KOPT-K1 (cell line): ENCODE measurements around the gene ZNF628.
"Not testable (repeated sequence)": the region's sequence is repeated elsewhere in the genome, so short reads cannot be mapped to it uniquely, and the experiment has no call there.

ENCODE experiments used
- H3K27ac ChIP-seq: fragments of 200-600 bp; sonication (generic); 2 replicates; pipeline ENCODE4 v1.5.1; 2016; ENCODE audit warnings: antibody characterized with exemption, mild to moderate bottlenecking, low read depth, low read length; ENCODE audit not compliant: poor library complexity, severe bottlenecking
- H3K36me3 ChIP-seq: fragments of 200-600 bp; sonication (generic); 2 replicates; pipeline ENCODE4 v1.5.1; 2017; ENCODE audit warnings: antibody characterized with exemption, mild to moderate bottlenecking, low read length, moderate library complexity; ENCODE audit not compliant: insufficient read depth
- H3K9me3 ChIP-seq: fragments of 200-600 bp; sonication (generic); 2 replicates; pipeline ENCODE4 v1.5.1; 2017; ENCODE audit warnings: antibody characterized with exemption, low read length, mild to moderate bottlenecking; ENCODE audit not compliant: insufficient read depth, poor library complexity, severe bottlenecking

Gene ZNF628

DNA sequence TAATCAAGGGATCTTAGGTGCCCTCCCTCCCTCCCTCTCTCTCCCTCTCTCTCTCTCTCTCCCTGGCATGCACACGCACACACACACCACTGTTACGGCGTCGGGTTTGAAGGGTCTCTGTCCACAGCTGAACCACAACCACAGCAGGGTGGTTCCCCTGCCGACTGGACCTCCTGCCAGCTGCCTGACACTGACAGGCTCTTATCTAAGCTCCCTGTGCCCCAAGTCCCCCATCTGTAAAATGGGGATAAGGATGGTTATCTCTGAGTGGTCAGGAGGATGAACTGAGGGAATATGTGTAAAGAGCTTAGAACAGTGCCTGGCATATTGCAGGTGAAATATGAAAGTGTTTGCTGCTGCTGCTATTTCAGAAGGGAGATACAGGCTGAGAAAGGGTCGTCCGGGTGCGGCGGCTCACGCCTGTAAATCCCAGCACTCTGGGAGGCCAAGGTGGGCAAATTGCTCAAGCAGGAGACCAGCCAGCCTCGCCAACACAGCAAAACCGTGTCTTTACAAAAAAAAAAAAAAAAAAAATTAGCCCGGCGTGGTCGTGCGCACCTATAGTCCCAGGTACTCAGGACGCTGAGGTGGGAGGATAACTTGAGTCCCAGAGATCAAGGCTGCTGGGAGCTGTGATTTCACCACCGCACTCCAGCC, 32.5 kb upstream of the ZNF628 start:
- H3K36me3 ChIP-seq: no peaks in the 10 kb centered on the region
- no peaks in the 10 kb centered on the region for H3K9me3 ChIP-seq
- H3K27ac ChIP-seq: no peak overlapping the region

DNA sequence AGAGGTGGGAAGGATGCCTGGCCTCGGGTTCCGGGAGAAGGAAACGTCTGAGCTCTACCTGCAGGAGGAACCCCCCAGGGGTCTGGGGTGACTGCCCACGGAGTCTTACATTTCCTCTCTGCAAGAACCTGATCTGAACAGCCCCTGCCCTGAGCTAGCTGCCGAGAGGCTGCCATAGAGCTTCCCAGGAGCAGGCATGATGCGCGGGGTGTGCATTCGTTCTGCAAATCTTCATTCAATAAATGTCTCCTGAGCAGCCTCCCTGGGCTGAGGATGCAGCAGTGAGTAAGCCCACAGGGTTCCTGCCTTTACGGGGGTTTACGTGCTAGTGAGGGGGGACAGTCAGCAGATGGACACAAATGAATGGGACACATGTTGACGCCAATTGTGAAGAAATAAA, 31.8 kb upstream of the ZNF628 start:
- H3K27ac ChIP-seq: no peak overlapping the region
- H3K9me3 ChIP-seq: no peaks in the 10 kb centered on the region
- no peaks in the 10 kb centered on the region for H3K36me3 ChIP-seq

DNA sequence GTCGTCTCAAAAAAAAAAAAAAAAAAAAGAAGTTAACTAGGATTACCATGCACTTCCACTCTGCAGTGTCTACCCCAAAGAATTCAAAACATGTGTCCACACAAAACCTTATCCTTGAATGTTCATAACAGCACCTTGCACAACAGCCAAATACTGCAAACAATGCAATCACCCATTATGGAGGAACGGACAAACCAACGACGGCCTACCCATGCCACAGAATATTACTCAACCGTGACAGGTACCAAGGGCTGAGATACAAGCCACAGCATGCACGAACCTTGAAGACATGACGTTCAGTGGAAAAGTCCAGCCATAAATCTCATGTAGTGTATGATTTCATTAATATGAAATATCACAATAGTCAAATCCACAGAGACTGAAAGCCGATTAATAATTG, 30.4 kb upstream of the ZNF628 start:
- no peak overlapping the region for H3K27ac ChIP-seq
- H3K9me3 ChIP-seq: no peaks in the 10 kb centered on the region
- H3K36me3 ChIP-seq: no peaks in the 10 kb centered on the region

DNA sequence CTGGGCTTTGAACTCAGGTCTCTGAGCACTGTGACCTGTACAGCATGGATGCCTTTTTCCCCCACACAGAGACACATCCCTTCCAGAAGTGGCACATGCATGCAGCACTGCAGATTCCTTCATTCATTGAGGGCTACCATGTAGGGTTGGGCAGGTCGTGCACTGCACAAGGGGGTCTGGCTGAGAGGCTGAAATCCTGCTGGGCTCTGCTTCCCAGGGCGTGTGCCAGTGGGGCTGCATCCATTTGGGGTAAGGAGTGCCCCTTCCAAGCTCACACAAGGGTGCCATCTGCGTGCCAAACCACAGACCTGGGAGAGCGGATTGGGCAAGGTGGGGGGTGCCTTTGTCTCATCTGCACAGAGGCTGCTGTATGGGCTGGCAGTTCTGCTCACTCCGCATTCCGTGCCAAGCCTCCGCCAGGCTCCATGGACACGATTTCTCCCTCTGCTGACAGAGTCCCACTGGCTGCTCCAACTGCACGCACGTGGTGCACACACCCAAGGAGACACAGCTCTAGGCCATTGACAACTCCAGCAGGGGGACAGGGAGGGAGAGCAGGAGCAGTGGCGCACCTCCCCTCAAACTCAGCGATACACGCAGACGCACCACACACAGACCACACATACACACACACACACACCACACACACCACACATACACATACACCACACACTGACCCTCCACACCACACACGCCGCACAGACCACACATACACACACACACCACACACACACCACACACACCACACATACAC, 28.8 kb upstream of the ZNF628 start:
- Histone ChIP-seq H3K27ac (no peak overlapping the region), H3K36me3 (no peaks in the 10 kb centered on the region), H3K9me3 (no peaks in the 10 kb centered on the region)

DNA sequence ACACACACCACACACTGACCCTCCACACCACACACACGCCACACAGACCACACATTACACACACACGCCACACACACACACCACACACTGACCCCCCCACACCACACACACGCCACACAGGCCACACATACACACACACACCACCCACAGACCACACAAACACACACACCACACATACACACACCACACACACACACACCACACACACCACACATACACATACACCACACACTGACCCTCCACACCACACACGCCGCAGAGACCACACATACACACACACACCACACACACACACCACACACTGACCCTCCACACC, 28.3 kb upstream of the ZNF628 start:
- H3K9me3 ChIP-seq, H3K27ac ChIP-seq: not testable (repeated sequence)

DNA sequence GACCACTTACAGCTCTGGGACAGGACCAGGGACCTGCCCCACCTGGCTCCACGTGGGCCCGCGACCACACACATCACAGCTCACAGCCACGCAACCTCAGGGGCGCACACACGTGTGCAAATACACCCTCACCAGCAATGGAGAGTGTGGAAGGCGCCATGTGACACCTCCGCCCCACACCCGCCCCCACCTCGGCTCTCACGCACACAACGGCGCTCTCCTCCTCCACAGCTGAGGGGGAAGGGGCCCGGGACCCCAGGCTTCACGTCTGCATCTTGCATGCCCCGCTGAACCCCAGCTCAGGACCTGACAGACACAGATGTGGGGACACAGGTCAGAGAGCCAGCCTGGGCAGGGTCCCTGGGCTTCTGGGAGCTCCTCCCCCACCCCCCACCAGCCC, 26.9 kb upstream of the ZNF628 start:
- H3K27ac ChIP-seq: no peak overlapping the region
- H3K36me3 ChIP-seq: no peaks in the 10 kb centered on the region
- H3K9me3 ChIP-seq: no peaks in the 10 kb centered on the region

More for the DNA sequence above, 28.3 kb upstream of the ZNF628 start:
- not testable (repeated sequence) for H3K36me3 ChIP-seq

DNA sequence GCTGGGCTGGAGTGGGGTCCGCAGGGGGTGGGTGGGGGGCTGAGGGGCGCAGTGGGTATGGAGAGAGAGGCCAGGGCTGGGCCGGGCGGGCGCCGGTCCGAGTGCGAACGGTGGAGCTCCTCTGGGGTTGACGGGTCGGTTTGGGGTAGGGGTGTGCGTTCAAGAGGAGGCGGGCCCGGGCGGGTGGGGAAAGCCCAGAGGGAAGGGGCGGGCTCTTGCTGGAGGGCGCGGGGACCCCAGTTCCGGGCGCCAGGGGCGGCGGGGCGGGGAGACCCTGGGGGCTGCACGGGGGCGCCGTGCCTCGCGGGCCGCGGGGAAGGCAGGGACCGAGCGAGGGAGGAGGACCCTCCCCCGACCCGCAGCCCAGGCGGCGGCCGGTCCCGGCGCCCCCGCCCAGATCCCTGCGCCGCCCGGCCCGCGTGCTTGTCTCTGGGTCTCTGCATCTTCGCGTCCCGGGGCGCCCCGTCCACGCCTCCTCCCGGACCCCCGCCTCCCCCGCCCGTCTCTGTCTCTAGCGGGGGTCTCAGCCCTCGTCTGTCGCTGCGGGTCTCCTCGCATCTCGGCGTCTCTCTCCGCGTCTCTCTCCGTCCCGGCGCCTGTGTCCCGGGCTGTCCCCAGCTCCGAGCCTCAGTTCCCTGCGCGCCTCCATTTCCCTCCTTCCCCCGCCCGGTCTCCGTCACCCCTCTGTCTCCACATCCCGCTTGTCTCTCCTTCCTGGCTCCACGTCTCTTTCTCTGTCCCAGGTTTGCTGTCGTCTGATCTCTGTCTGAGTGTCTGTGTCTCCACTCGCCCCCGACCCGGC, 25.1 kb upstream of the ZNF628 start:
- H3K27ac ChIP-seq: no peak overlapping the region
- no peaks in the 10 kb centered on the region for H3K9me3 ChIP-seq
- peaks cover 8% of the 10 kb centered on the region; the same call in 1 of the 2 replicates for H3K36me3 ChIP-seq

DNA sequence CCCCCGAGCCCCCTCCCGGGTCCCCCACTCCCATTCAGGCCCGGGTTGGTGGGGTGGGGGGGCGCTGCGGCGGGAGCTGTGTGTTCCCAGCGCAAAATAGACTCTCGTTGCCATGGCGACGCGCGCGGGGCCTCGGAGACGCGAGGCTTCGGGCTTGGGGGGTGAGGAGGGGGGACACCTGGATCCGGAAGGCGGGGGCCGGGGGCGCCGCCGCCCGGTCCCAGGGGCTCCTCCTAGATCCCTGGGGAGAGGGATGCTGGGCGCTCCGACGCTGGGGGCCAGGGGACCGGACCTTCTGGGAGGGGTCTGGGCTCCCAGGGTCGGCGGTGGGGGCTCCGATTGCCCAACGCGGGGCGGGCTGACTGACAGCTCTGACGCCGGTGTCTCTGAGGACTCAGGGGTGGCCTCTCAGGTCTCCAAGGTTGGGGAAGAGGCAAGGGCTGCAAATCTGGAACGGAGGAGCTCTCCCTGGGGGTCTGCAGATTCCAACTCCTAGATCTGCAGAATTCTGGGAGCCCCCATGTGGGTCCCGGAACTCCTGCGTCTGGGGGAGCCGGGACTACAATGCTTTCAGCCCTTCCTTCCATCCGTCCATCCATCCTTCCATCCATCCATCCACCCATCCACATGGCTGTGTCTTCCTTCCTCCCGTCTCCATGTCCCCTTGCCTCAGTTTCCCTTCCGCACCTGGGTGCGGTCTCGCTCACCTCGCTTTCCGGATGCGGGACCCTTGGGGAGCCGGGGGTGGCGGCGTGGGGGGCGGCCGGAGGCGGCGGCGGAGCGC, 24.3 kb upstream of the ZNF628 start:
- Histone ChIP-seq H3K9me3 (no peaks in the 10 kb centered on the region), H3K27ac (no peak overlapping the region), H3K36me3 (peaks cover 8% of the 10 kb centered on the region; the same call in 1 of the 2 replicates)

DNA sequence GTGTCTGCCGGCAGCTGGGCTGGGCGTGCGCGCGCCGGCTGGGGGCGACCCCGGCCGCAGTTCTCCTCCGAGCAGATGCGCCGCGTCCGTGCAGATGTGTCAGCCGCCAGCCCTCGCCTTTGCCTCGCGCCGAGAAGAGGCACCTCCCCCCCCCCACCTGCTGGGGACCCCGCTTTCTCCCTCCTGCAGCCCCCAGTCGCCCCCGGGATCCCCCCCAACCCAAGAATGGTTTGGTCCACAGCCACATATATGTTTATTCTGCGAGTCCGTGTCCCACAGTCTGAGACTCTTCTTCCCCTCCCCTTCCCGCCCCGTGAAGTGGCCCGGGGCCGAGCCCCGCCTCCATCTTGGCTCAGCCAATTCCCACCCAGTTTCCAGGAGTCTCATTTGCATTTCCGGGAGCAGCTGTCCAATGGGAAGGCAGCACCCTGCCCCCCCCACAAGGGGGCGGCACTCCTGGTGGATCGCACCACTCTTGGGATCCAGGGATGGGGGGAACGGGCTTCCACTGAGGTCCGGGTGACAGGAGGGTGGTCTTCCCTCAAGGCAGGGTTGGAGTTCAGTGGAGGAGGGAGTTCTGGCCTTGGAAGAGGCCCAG, 23.6 kb upstream of the ZNF628 start:
- Histone ChIP-seq H3K27ac (no peak overlapping the region), H3K9me3 (no peaks in the 10 kb centered on the region), H3K36me3 (peaks cover 8% of the 10 kb centered on the region; the same call in 1 of the 2 replicates)

DNA sequence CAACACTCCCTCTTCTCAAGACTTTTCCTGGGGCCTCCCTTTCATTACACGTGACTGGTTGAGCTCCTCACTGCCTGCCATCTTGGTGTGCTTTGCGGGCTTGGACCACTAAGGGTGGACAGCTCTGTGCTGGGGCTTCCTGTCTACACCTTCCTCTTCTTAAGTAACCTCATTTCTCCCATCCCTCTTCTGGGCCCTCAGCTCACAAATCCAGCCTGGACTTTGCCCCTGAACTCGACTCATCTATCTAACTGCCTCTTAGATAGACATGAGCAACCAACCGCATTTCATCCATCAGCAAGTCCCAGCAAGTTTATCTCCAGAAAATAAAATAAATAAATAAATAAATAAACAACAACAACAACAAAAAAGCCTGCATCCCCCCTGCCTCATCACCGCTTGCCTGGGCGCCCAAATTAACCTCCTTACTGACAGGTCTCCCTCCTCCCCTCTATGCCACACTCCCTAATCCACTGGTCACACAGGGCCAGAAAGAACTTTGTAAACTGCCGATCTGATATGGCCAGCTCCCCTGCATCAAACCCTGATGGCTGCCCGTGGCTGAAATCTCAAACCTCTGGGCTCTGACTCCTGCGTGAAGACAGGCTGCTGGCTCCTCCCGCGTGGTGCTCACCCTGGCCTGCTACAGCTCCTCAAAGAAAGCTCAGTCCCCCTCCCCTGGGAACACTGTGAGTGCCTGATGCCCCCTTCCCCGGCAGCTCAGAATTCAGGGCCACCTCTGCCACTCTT, 22.7 kb upstream of the ZNF628 start:
- H3K9me3 ChIP-seq: no peaks in the 10 kb centered on the region
- H3K27ac ChIP-seq: no peak overlapping the region
- H3K36me3 ChIP-seq: peaks cover 8% of the 10 kb centered on the region; the same call in 1 of the 2 replicates

DNA sequence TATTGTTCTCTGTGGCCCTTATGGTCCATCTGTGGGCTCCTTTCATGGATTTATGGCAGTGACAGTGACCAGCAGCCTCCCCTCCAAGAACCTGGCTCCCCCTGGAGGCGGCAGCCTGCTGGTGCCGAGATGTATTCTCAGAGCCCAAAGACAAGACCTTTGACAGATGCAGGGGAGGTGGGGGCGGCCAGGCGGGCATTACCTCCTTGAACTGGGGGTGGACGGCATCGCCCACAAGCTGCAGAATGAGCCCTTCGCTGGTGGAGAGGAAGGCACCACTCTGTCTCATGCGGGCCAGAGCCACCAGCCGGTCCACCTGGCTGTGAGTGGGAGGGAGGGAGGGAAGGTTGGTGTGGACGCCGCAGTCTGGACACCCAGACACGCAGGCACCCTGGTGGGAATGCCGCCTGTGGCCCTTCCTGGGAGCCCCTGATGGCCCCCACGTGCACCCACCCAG, 21.6 kb upstream of the ZNF628 start:
- H3K9me3 ChIP-seq: no peaks in the 10 kb centered on the region
- H3K27ac ChIP-seq: no peak overlapping the region
- peaks cover 8% of the 10 kb centered on the region; the same call in 1 of the 2 replicates for H3K36me3 ChIP-seq

DNA sequence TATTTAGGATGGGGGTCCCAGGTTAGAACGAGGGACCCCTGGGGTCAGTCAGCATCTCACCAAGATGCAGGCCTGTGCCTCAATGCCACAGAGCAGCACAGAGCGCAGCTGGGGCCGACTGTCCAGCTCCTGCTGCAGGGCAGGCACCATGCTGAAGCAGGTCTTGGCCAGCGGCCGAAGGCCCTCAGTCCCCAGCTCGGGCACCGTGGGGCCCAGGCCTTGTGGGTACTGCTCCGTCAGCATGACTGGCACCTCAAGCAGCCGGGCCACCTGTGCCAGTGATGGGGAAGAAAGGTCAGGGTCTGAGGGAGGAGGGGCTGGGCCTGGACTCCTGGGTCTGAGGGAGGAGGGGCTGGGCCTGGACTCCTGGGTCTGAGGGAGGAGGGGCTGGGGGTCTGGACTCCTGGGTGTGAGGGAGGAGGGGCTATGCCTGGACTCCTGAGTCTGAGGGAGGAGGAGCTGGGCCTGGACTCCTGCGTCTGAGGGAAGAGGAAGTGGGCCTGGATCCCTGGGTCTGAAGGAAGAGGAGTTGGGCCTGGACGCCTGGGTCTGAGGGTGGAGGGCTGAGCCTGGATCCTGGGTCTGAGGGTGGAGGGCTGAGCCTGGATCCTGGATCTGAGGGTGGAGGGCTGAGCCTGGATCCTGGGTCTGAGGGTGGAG, 20.7 kb upstream of the ZNF628 start:
- H3K9me3 ChIP-seq: no peaks in the 10 kb centered on the region
- no peak overlapping the region for H3K27ac ChIP-seq
- peaks cover 8% of the 10 kb centered on the region; the same call in 1 of the 2 replicates for H3K36me3 ChIP-seq

DNA sequence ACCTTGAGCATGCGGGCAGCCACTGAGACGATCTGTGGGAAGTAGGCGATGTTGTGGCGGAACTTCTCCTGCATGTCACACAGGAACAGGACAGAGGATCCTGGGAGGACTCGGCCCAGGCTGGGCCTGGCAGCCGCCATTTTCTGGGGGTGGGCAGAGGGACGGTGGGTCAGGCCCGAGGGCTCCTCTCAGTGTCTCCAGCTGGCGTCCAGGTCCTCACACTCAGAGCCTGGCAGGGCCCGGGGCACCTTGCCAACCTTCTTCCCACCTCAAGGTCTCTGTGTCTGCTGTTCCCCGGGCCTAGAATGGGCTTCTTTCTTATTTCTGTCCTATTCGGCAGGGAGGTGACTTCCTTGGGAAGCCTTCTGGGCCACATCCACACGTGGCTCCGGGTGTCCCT, 20.1 kb upstream of the ZNF628 start:
- Histone ChIP-seq H3K9me3 (no peaks in the 10 kb centered on the region), H3K36me3 (peaks cover 8% of the 10 kb centered on the region; the same call in 1 of the 2 replicates), H3K27ac (no peak overlapping the region)
